K562 (cell line): ENCODE results near the gene ZNF267. TPM values are rescaled to one million over a fixed set of nuclear protein-coding genes. Genes with fewer than 3 reads are reported as not detected.

ENCODE experiments used
- ATAC-seq: fragments of 200-7000 bp; cut with Tn5 transposase; 3 replicates; pipeline ENCODE4 v1.9.1; 2020; ENCODE audit warnings: moderate library complexity
- BruUV-seq: library from RNA; stranded (reverse); fragments of 400-500 nt; replicated peaks from 2 replicates; lab custom pipeline; 2021; lab: Mats Ljungman, UMichigan
- CTCF ChIA-PET: fragments of 300-600 bp; formaldehyde crosslinking; extraction: SDS; loops from one replicate; lab custom pipeline; 2021; ENCODE audit warnings: low intra/inter-chr PET ratio; lab: Yijun Ruan, JAX
- POLR2A ChIA-PET: fragments of 300-600, 350-650 bp; sonication (Branson Sonifier 250); formaldehyde crosslinking; extraction: SDS; loops from one replicate; lab custom pipeline; 2021; ENCODE audit warnings: antibody characterized with exemption, inconsistent platforms; lab: Yijun Ruan, JAX
- DNase-seq, 4 experiments: peaks; one replicate each; pipeline versions ENCODE4 v3.0.0 to v3.0.0-alpha.2; 2011 to 2018; ENCODE audit warnings: low spot score in 3 of 4, mixed read lengths in 3 of 4; ENCODE audit errors: extremely low read depth in 1 of 4
- FAIRE-seq: peaks from 2 replicates; lab custom pipeline; 2011; peaks lifted over from hg19 to GRCh38; lab: Jason Lieb, UNC
- H2AFZ ChIP-seq: 2 replicates; pipeline ENCODE4 v1.6.0; 2011; ENCODE audit warnings: low read depth, low read length, control low read depth, inconsistent platforms
- H3K27ac ChIP-seq: fragments of 200-600 bp; 3 replicates; pipeline ENCODE4 v1.8.0; 2011; ENCODE audit warnings: low read depth, mild to moderate bottlenecking, control low read depth, inconsistent platforms, low read length, moderate library complexity, mixed read lengths; ENCODE audit errors: extremely low read depth
- H3K27me3 ChIP-seq, 2 experiments: fragments of 300-600 bp in 1 of 2; 2 replicates in 1 of 2; 3 replicates in 1 of 2; pipeline versions ENCODE4 v1.6.0 to v1.8.0; 2011; ENCODE audit warnings: inconsistent platforms in 2 of 2, low read length in 2 of 2, mild to moderate bottlenecking in 1 of 2, mixed read lengths in 1 of 2, moderate library complexity in 1 of 2; ENCODE audit not compliant: control insufficient read depth in 2 of 2, insufficient read depth in 2 of 2
- H3K36me3 ChIP-seq: fragments of 300-600 bp; 3 replicates; pipeline ENCODE4 v1.8.0; 2011; ENCODE audit warnings: mild to moderate bottlenecking, low read length, inconsistent platforms; ENCODE audit not compliant: control insufficient read depth, insufficient read depth
- H3K4me1 ChIP-seq, 2 experiments: fragments of 200-600 bp in 1 of 2; replicated peaks in 1 of 2; 2 replicates in 1 of 2; 3 replicates in 1 of 2; pipeline versions ENCODE4 v1.5.1 to v1.8.0; 2011; ENCODE audit warnings: inconsistent platforms in 2 of 2, low read length in 2 of 2, mild to moderate bottlenecking in 1 of 2, mixed read lengths in 1 of 2, moderate library complexity in 1 of 2; ENCODE audit not compliant: control insufficient read depth in 2 of 2, insufficient read depth in 2 of 2
- H3K4me2 ChIP-seq: 2 replicates; pipeline ENCODE4 v1.6.1; 2011; ENCODE audit warnings: low read length, control low read depth, inconsistent platforms, mixed read lengths; ENCODE audit not compliant: insufficient read depth
- H3K4me3 ChIP-seq: fragments of 200-600 bp; sonication (generic), shearing (Covaris generic); 2 replicates; pipeline ENCODE4 v1.5.1; 2016; ENCODE audit warnings: control low read depth, inconsistent platforms
- H3K79me2 ChIP-seq: fragments of 200-600 bp; 3 replicates; pipeline ENCODE4 v1.8.0; 2011; ENCODE audit warnings: low read length, inconsistent platforms; ENCODE audit not compliant: control insufficient read depth, insufficient read depth
- H3K9ac ChIP-seq, 2 experiments: 2 replicates each; pipeline versions ENCODE4 v1.6.0 to v1.6.1; 2011; ENCODE audit warnings: low read depth in 2 of 2, low read length in 2 of 2, control low read depth in 1 of 2, inconsistent platforms in 1 of 2, mild to moderate bottlenecking in 1 of 2, mixed read lengths in 1 of 2; ENCODE audit not compliant: insufficient read depth in 1 of 2
- H3K9me1 ChIP-seq: one replicate; pipeline ENCODE4 v1.6.0; 2011; ENCODE audit warnings: inconsistent platforms, mild to moderate bottlenecking, low read length, moderate library complexity; ENCODE audit not compliant: control insufficient read depth, insufficient read depth
- H3K9me3 ChIP-seq: replicated peaks from 2 replicates; pipeline ENCODE4 v1.5.1; 2011; ENCODE audit warnings: low read depth, low read length, inconsistent platforms; ENCODE audit not compliant: control insufficient read depth, insufficient read depth
- H4K20me1 ChIP-seq: replicated peaks from 2 replicates; pipeline ENCODE4 v1.6.1; 2011; ENCODE audit warnings: low read length, inconsistent platforms, mixed read lengths; ENCODE audit not compliant: control insufficient read depth, insufficient read depth
- ATF7 ChIP-seq: fragments of 450-650 bp; IDR thresholded peaks from 2 replicates; pipeline ENCODE4 v1.7.1; 2014; ENCODE audit warnings: mild to moderate bottlenecking, moderate library complexity
- E2F1 ChIP-seq: sonication (generic); formaldehyde crosslinking; IDR thresholded peaks from 2 replicates; pipeline ENCODE4 v1.8.1; 2023; ENCODE audit warnings: mild to moderate bottlenecking, missing genetic modification reagents, moderate library complexity
- ELF4 ChIP-seq: fragments of 450-650 bp; formaldehyde crosslinking; IDR thresholded peaks from 2 replicates; pipeline ENCODE4 v1.4.0; 2022; ENCODE audit warnings: missing genetic modification characterization
- EP400 ChIP-seq: fragments of 450-650 bp; IDR thresholded peaks from 2 replicates; pipeline ENCODE4 v1.6.1; 2017; ENCODE audit warnings: antibody characterized with exemption, mild to moderate bottlenecking, moderate library complexity
- MLX ChIP-seq, 2 experiments: fragments of 450-650 bp in 1 of 2; sonication (generic) in 1 of 2; formaldehyde crosslinking; conservative IDR thresholded peaks; 2 replicates each; pipeline versions ENCODE4 v1.4.0 to v1.8.1; 2020 to 2022; ENCODE audit warnings: mild to moderate bottlenecking in 1 of 2, missing genetic modification reagents in 1 of 2
- PRPF4 ChIP-seq: fragments of 200-400 bp; formaldehyde crosslinking; IDR thresholded peaks from one replicate; pipeline ENCODE4 v1.6.1; 2017; ENCODE audit warnings: low read length, low read depth, mild to moderate bottlenecking; ENCODE audit not compliant: insufficient read depth, poor library complexity, severe bottlenecking
- SMAD1 ChIP-seq: fragments of 150-350 bp; IDR thresholded peaks from 2 replicates; pipeline ENCODE4 v1.6.1; 2014; ENCODE audit warnings: low read length, low read depth; ENCODE audit not compliant: partially characterized antibody
- SPI1 ChIP-seq: IDR thresholded peaks from 2 replicates; pipeline ENCODE4 v1.6.1; 2011; ENCODE audit warnings: low read depth, low read length, control low read depth, borderline replicate concordance
- SREBF1 ChIP-seq: fragments of 150-350 bp; IDR thresholded peaks from 2 replicates; pipeline ENCODE4 v1.6.1; 2014; ENCODE audit warnings: antibody characterized with exemption, low read depth, low read length, borderline replicate concordance
- THAP7 ChIP-seq: fragments of 250-450 bp; sonication (Bioruptor Pico); IDR thresholded peaks from 2 replicates; pipeline ENCODE4 v1.5.0; 2021
- ZBTB12 ChIP-seq: fragments of 250-450 bp; sonication (Bioruptor Pico); IDR thresholded peaks from 2 replicates; pipeline ENCODE4 v1.4.0; 2020
- ZBTB17 ChIP-seq: fragments of 450-650 bp; formaldehyde crosslinking; IDR thresholded peaks from 2 replicates; pipeline ENCODE4 v1.4.0; 2020; ENCODE audit warnings: mild to moderate bottlenecking
- ZHX1 ChIP-seq: fragments of 150-350 bp; conservative IDR thresholded peaks from 2 replicates; pipeline ENCODE4 v1.6.1; 2014; ENCODE audit warnings: low read length
- ZNF232 ChIP-seq: sonication (generic); formaldehyde crosslinking; IDR thresholded peaks from 2 replicates; pipeline ENCODE4 v1.8.0; 2022; ENCODE audit warnings: mild to moderate bottlenecking, missing genetic modification reagents
- ZNF444 ChIP-seq: fragments of 250-450 bp; sonication (Bioruptor Pico); IDR thresholded peaks from 2 replicates; pipeline ENCODE4 v1.4.0; 2020; ENCODE audit warnings: mild to moderate bottlenecking, moderate library complexity
- ZNF586 ChIP-seq: fragments of 450-650 bp; formaldehyde crosslinking; conservative IDR thresholded peaks from 2 replicates; pipeline ENCODE4 v1.4.0; 2020; ENCODE audit warnings: mild to moderate bottlenecking, moderate library complexity
- ZNF589 ChIP-seq: fragments of 200-800 bp; sonication (Bioruptor generic); IDR thresholded peaks from 2 replicates; pipeline ENCODE4 v1.6.1; 2016; ENCODE audit warnings: low read depth, missing genetic modification characterization, missing compliant biosample characterization
- ZNF778 ChIP-seq: fragments of 450-650 bp; formaldehyde crosslinking; IDR thresholded peaks from 2 replicates; pipeline ENCODE4 v1.4.0; 2020; ENCODE audit warnings: mild to moderate bottlenecking, moderate library complexity
- WGBS: fragments of 100-300 bp; shearing (Covaris generic); methylation state at CpG from one replicate; pipeline ENCODE4 v1.1.6; 2016; ENCODE audit warnings: low coverage, mixed read lengths; ENCODE audit not compliant: insufficient coverage; ENCODE audit errors: missing lambda C conversion rate; 5-methylcytosine and 5-hydroxymethylcytosine counted together
- in situ Hi-C: fragments of 300-500 bp; cut with MboI; formaldehyde crosslinking; loops from 4 replicates; pipeline ENCODE4 v1.15.0; 2018; ENCODE audit warnings: inconsistent platforms, mixed read lengths
- intact Hi-C: fragments of 100-400 bp; cut with micrococcal nuclease; formaldehyde crosslinking; loops from 2 replicates; pipeline ENCODE4 v1.14.2; 2022
- polyA plus RNA-seq, 8 experiments: library from polyadenylated mRNA; depleted of rRNA in 4 of 8; stranded (reverse) in 5 of 8; unstranded in 3 of 8; fragments of >200 nt; fragmentation: Nextera tagmentation in 2 of 8; fragmentation: Illumina TruSeq in 1 of 8; extraction: Ambion mirVana in 2 of 8; extraction: Trizol in 1 of 8; gene quantifications; 2 replicates each; pipeline versions ENCODE4 v1.2.1 to v1.2.3, GENCODE V29; 2011 to 2014; ENCODE audit warnings: inconsistent platforms in 1 of 8, missing spikeins in 1 of 8
- total RNA-seq, 7 experiments: library from RNA; depleted of rRNA in 6 of 7; stranded (reverse); fragments of >200 nt in 6 of 7; fragmentation: Illumina TruSeq in 2 of 7; extraction: Trizol in 2 of 7; gene quantifications; 2 replicates each; pipeline versions ENCODE4 v1.2.1 to v1.2.3, GENCODE V29; 2011 to 2021; ENCODE audit warnings: low replicate concordance in 1 of 7

ZNF267 gene
- total and polyA plus RNA-seq, 9 of the 15 experiments (the other 6 are each of a cell fraction or from before 2014, with no cell fraction given), result 14.6 to 38.8 (median 21.5) TPM

GRCh38 chr16:31886227-31886626 is 12.6 kb downstream of the ZNF267 start:
- ChIA-PET POLR2A (no interaction called here), CTCF (no interaction called here)
- Histone ChIP-seq H3K4me1 (peaks cover 3 to 6% of the 10 kb centered on the region in 2 experiments; a peak in 3 of 5 replicates), H3K27me3 (no peaks in the 10 kb centered on the region), H3K4me3 (no peak overlapping the region), H3K4me2 (no peak overlapping the region), H3K27ac (no peak overlapping the region), H3K9me1 (no peaks in the 10 kb centered on the region), H2AFZ (no peak overlapping the region), H3K9ac (no peak overlapping the region), H4K20me1 (no peaks in the 10 kb centered on the region), H3K79me2 (peaks cover 99% of the 10 kb centered on the region), H3K36me3 (peaks cover 96% of the 10 kb centered on the region), H3K9me3 (peaks cover 26% of the 10 kb centered on the region)
- FAIRE-seq, result no peak
- intact Hi-C loops (no loop called here), in situ Hi-C loops (no loop called here)
- DNase-seq, result no peak
- BruUV-seq, result no TSS peak
- no peak for ATAC-seq
- WGBS, result 100% methylated on average over 4 of the region's 4 CpGs
- TF ChIP-seq EP400 (no peak), ATF7 (no peak), ZBTB12 (CRISPR knock-in tag) (no peak), ELF4 (CRISPR knock-in tag) (no peak), ZNF778 (no peak), ZBTB17 (CRISPR knock-in tag) (no peak), PRPF4 (no peak), THAP7 (CRISPR knock-in tag) (no peak), MLX (CRISPR knock-in tag; conservative IDR thresholded peaks at IDR 0.05) (no peak), ZNF586 (CRISPR knock-in tag) (no peak), ZHX1 (no peak), SMAD1 (no peak), ZNF444 (CRISPR knock-in tag) (no peak), SREBF1 (no peak), ZNF589 (CRISPR knock-in tag) (no peak), ZNF232 (CRISPR knock-in tag) (no peak), E2F1 (no peak), SPI1 (no peak)
